Lower leg skin (tissue), 4 donors: ENCODE data around the gene CHID1. TPM values are rescaled to one million over a fixed set of nuclear protein-coding genes. Genes with fewer than 3 reads are reported as not detected.

Source experiments
- DNase-seq, 2 donors: peaks; one replicate each; pipeline ENCODE4 v3.0.0-alpha.2; 2019; ENCODE audit warnings: low spot score in 2 of 2
- H3K4me3 ChIP-seq: fragments of 200-600 bp; sonication (generic); 2 replicates; pipeline ENCODE4 v1.5.1; 2017; ENCODE audit warnings: mild to moderate bottlenecking, low read depth; ENCODE audit not compliant: poor library complexity, severe bottlenecking
- POLR2A ChIP-seq, 2 donors: fragments of 450-650 bp; IDR thresholded peaks; one replicate each; pipeline ENCODE4 v1.6.1; 2016 to 2017; ENCODE audit warnings: antibody characterized with exemption in 2 of 2, mild to moderate bottlenecking in 1 of 2, moderate library complexity in 1 of 2
- WGBS, 2 donors: methylation state at CpG; one replicate each; pipeline ENCODE4 v1.1.5; 2018; 5-methylcytosine and 5-hydroxymethylcytosine counted together
- intact Hi-C: fragments of 100-400 bp; cut with DNase I; formaldehyde crosslinking; loops from one replicate; pipeline ENCODE4 v1.15.0; 2023; ENCODE audit warnings: low total_unique reads
- total RNA-seq, 4 donors: library from RNA; depleted of rRNA; stranded (reverse); fragments of >200 nt; gene quantifications; one replicate each; pipeline ENCODE4 v1.1.0, GENCODE V29; 2016
- TF ChIP-seq, protein P1 (sequence below), 3 donors: fragments of 450-650 bp; IDR thresholded peaks; one replicate each; pipeline ENCODE4 v1.5.1; 2016; ENCODE audit warnings: antibody characterized with exemption in 3 of 3, mild to moderate bottlenecking in 3 of 3, moderate library complexity in 2 of 3

Gene CHID1
- total RNA-seq, 4 donors from 2014 or later = 35.5 to 59.4 (median 50.7) TPM

DNA sequence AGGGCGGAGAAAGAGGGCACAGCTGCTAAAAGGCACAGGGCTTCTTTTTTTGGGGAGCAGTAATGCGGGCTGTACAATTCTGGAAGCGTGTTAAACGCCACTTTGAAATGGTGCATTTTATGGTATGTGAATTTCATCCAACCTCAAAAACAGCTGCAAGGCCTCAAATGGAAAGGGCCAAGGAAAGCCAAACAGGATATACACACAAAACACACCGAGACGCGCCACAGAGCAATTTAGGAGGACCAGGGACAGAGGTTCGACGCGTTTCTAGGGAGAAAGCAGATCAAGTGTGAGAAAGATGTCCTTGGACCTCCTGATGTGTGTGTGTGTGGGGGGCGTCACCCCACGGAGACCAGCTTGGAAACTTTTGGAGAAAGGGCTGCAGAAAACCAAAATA lies 36.9 kb downstream of the CHID1 start:
- no peak for DNase-seq
- no peak overlapping the region for H3K4me3 ChIP-seq
- intact Hi-C loops = no loop called here
- 82 to 83% methylated on average over 12 of the region's 12 CpGs for WGBS, 2 donors
- TF ChIP-seq, protein P1, sequence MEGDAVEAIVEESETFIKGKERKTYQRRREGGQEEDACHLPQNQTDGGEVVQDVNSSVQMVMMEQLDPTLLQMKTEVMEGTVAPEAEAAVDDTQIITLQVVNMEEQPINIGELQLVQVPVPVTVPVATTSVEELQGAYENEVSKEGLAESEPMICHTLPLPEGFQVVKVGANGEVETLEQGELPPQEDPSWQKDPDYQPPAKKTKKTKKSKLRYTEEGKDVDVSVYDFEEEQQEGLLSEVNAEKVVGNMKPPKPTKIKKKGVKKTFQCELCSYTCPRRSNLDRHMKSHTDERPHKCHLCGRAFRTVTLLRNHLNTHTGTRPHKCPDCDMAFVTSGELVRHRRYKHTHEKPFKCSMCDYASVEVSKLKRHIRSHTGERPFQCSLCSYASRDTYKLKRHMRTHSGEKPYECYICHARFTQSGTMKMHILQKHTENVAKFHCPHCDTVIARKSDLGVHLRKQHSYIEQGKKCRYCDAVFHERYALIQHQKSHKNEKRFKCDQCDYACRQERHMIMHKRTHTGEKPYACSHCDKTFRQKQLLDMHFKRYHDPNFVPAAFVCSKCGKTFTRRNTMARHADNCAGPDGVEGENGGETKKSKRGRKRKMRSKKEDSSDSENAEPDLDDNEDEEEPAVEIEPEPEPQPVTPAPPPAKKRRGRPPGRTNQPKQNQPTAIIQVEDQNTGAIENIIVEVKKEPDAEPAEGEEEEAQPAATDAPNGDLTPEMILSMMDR (IDR thresholded peaks at IDR 0.05) = no peak
- no peak for TF ChIP-seq POLR2A (IDR thresholded peaks at IDR 0.05)

GRCh38 chr11:872799-873198 lies 37.8 kb downstream of the CHID1 start:
- DNase-seq = no peak
- intact Hi-C loops = no loop called here
- WGBS, 2 donors = 90 to 92% methylated on average over 9 of the region's 9 CpGs
- TF ChIP-seq, protein P1 (IDR thresholded peaks at IDR 0.05) = no peak
- no peak for TF ChIP-seq POLR2A (IDR thresholded peaks at IDR 0.05)
- no peak overlapping the region for H3K4me3 ChIP-seq

GRCh38 chr11:871472-871871 lies 39.1 kb downstream of the CHID1 start:
- H3K4me3 ChIP-seq = no peak overlapping the region
- DNase-seq = no peak
- TF ChIP-seq, protein P1 (IDR thresholded peaks at IDR 0.05) = no peak
- TF ChIP-seq POLR2A (IDR thresholded peaks at IDR 0.05) = no peak
- intact Hi-C loops = no loop called here
- WGBS, 2 donors = 69 to 72% methylated on average over 8 to 9 of the region's 9 CpGs

DNA sequence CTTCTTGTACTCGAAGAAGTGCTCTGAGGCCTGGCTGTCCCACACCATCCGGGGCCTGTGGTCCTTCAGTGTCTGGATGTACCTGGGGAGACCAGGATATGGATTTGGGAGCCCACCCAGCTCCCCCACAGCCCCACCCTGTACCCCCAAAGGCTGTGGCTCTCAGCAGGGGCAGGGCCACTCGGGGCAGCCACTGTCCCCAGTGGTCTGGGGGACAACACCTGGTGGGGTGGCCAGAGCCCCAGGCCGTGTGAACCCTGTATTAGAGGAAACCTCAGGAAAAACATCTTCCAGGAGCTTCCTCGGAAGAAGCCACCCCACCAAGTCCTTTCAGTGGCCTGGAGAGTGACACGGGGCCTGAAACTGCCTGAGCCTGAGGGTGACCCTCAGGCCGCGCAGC lies 40.2 kb downstream of the CHID1 start:
- no peak for DNase-seq
- TF ChIP-seq POLR2A (IDR thresholded peaks at IDR 0.05) = no peak
- TF ChIP-seq, protein P1 (IDR thresholded peaks at IDR 0.05) = no peak
- intact Hi-C loops = no loop called here
- no peak overlapping the region for H3K4me3 ChIP-seq
- 83 to 91% methylated on average over 8 of the region's 8 CpGs for WGBS, 2 donors

GRCh38 chr11:870127-870413 lies 40.5 kb downstream of the CHID1 start:
- H3K4me3 ChIP-seq = no peak overlapping the region
- WGBS, 2 donors = 73 to 86% methylated on average over 8 of the region's 8 CpGs
- DNase-seq = no peak
- intact Hi-C loops = no loop called here
- no peak for TF ChIP-seq POLR2A (IDR thresholded peaks at IDR 0.05)
- TF ChIP-seq, protein P1 (IDR thresholded peaks at IDR 0.05) = no peak

- TF ChIP-seq, protein P1 (IDR thresholded peaks at IDR 0.05) = no peak
- no peak for TF ChIP-seq POLR2A (IDR thresholded peaks at IDR 0.05)
- H3K4me3 ChIP-seq = no peak overlapping the region
- 81 to 84% methylated on average over 9 to 22 of the region's 25 CpGs for WGBS, 2 donors
- intact Hi-C loops = no loop called here
- no peak for DNase-seq
Observed at GRCh38 chr11:869399-870126, 41.0 kb downstream of the CHID1 start.
